ENCODE measurements around the gene INHBC. TPM values are rescaled to one million over a fixed set of nuclear protein-coding genes. Genes with fewer than 3 reads are reported as not detected.

Gene INHBC
- polyA plus RNA-seq, 4 donors, result 0.11 to 0.26 (median 0.17) TPM

Other genes with a start within 250 kb of the INHBC start
- 1 to 10 TPM; 3.2 to 6.5 (median 4.1) TPM for gene NXPH4, start 218.0 kb upstream of the INHBC start, polyA plus RNA-seq (ENCODE audit: insufficient read length in 4 of 4)
- 10 to 100 TPM; 52.2 to 82.5 (median 70.4) TPM for gene SHMT2, start 205.1 kb upstream of the INHBC start, polyA plus RNA-seq (ENCODE audit: insufficient read length in 4 of 4)
- gene STAC3, start 183.6 kb upstream of the INHBC start, polyA plus RNA-seq (ENCODE audit: insufficient read length in 4 of 4), result 1 to 10 TPM; 2.2 to 8.9 (median 4.1) TPM
- gene R3HDM2, start 3.7 kb upstream of the INHBC start, polyA plus RNA-seq (ENCODE audit: insufficient read length in 4 of 4), result 10 to 100 TPM; 65.5 to 99.8 (median 76.4) TPM
- under 1 TPM; 0.36 to 0.78 (median 0.72) TPM for gene INHBE, start 20.5 kb downstream of the INHBC start, polyA plus RNA-seq (ENCODE audit: insufficient read length in 4 of 4)
- 10 to 100 TPM; 16.2 to 62.3 (median 22.1) TPM for gene GLI1, start 25.0 kb downstream of the INHBC start, polyA plus RNA-seq (ENCODE audit: insufficient read length in 4 of 4)
- gene ARHGAP9, start 45.1 kb downstream of the INHBC start, polyA plus RNA-seq (ENCODE audit: insufficient read length in 4 of 4), result 1 to 10 TPM; 1.9 to 5.5 (median 2.9) TPM
- 100 to 1,000 TPM in 3 of 4 donors, 10 to 100 TPM in 1; 94.7 to 164 (median 118) TPM for gene MARS1, start 53.3 kb downstream of the INHBC start, polyA plus RNA-seq (ENCODE audit: insufficient read length in 4 of 4)
- 10 to 100 TPM; 16.3 to 34.6 (median 29.8) TPM for gene DDIT3, start 85.7 kb downstream of the INHBC start, polyA plus RNA-seq (ENCODE audit: insufficient read length in 4 of 4)
- gene MBD6, start 88.0 kb downstream of the INHBC start, polyA plus RNA-seq (ENCODE audit: insufficient read length in 4 of 4), result 10 to 100 TPM; 52.6 to 99.8 (median 61.2) TPM
- gene DCTN2, start 112.4 kb downstream of the INHBC start, polyA plus RNA-seq (ENCODE audit: insufficient read length in 4 of 4), result 100 to 1,000 TPM; 144 to 176 (median 167) TPM
- gene KIF5A, start 115.3 kb downstream of the INHBC start, polyA plus RNA-seq (ENCODE audit: insufficient read length in 4 of 4), result 1 to 10 TPM in 2 of 4 donors, under 1 TPM in 2; 0.64 to 1.1 (median 0.86) TPM
- gene PIP4K2C, start 156.4 kb downstream of the INHBC start, polyA plus RNA-seq (ENCODE audit: insufficient read length in 4 of 4), result 10 to 100 TPM; 21.9 to 47.1 (median 39.6) TPM
- 10 to 100 TPM; 53.9 to 82.4 (median 62.2) TPM for gene DTX3, start 170.0 kb downstream of the INHBC start, polyA plus RNA-seq (ENCODE audit: insufficient read length in 4 of 4)
- 100 to 1,000 TPM in 1 of 4 donors, 10 to 100 TPM in 3; 33.6 to 101 (median 36.9) TPM for gene ARHGEF25, start 176.7 kb downstream of the INHBC start, polyA plus RNA-seq (ENCODE audit: insufficient read length in 4 of 4)
- gene B4GALNT1, start 198.4 kb downstream of the INHBC start, polyA plus RNA-seq (ENCODE audit: insufficient read length in 4 of 4), result 1 to 10 TPM in 1 of 4 donors, under 1 TPM in 3; 0.79 to 6.1 (median 0.93) TPM

Measured in left renal pelvis (tissue), 4 donors.